H1 (cell line): Measurements from ENCODE around the gene PTPRD. TPM values are rescaled to one million over a fixed set of nuclear protein-coding genes. Genes with fewer than 3 reads are reported as not detected.

Source experiments
- BRCA1 ChIP-seq: IDR thresholded peaks from 2 replicates; pipeline ENCODE4 v1.6.1; 2012; ENCODE audit warnings: low read depth, low read length, improper control_type of control experiment
- EP300 ChIP-seq, 2 experiments: IDR thresholded peaks; 1 replicate in 1 of 2; 2 replicates in 1 of 2; pipeline ENCODE4 v1.6.1; 2011 to 2012; ENCODE audit warnings: low read depth in 2 of 2, low read length in 2 of 2, mild to moderate bottlenecking in 2 of 2, borderline replicate concordance in 1 of 2, inconsistent platforms in 1 of 2, moderate library complexity in 1 of 2
- GTF2F1 ChIP-seq: IDR thresholded peaks from 2 replicates; pipeline ENCODE4 v1.6.1; 2012; ENCODE audit warnings: low read depth, low read length, improper control_type of control experiment, borderline replicate concordance
- MAFK ChIP-seq: IDR thresholded peaks from 2 replicates; pipeline ENCODE4 v1.6.1; 2012; ENCODE audit warnings: low read depth, mild to moderate bottlenecking, improper control_type of control experiment, low read length
- MAX ChIP-seq: IDR thresholded peaks from 2 replicates; pipeline ENCODE4 v1.6.1; 2012; ENCODE audit warnings: inconsistent platforms
- RAD21 ChIP-seq, 2 experiments: IDR thresholded peaks in 1 of 2; conservative IDR thresholded peaks in 1 of 2; 2 replicates each; pipeline ENCODE4 v1.6.1; 2011; ENCODE audit warnings: low read depth in 2 of 2, low read length in 2 of 2, improper control_type of control experiment in 1 of 2, inconsistent platforms in 1 of 2, mild to moderate bottlenecking in 1 of 2, moderate library complexity in 1 of 2
- polyA plus RNA-seq, 7 experiments: library from polyadenylated mRNA; depleted of rRNA in 3 of 7; stranded (reverse) in 5 of 7; unstranded in 2 of 7; fragments of >200 nt in 5 of 7; fragments of 200-250 nt in 2 of 7; gene quantifications; 1 replicate in 5 of 7; 2 replicates in 1 of 7; 4 replicates in 1 of 7; pipeline versions ENCODE4 v1.2.1 to v1.2.3, GENCODE V29; 2011 to 2013; ENCODE audit warnings: missing spikeins in 2 of 7, mixed read lengths in 2 of 7
- total RNA-seq: library from RNA; stranded (reverse); fragmentation: NEBNext Ultra II Directional; extraction: Animal tissue kit (Norgen Biotek cat#: 25700); gene quantifications from 2 replicates; pipeline ENCODE4 v1.2.1, GENCODE V29; 2021
- TF ChIP-seq, protein P1 (sequence below): fragments of 300-600 bp; sonication (generic); IDR thresholded peaks from 2 replicates; pipeline ENCODE4 v1.7.1; 2012; ENCODE audit warnings: low read length, moderate library complexity, mild to moderate bottlenecking, inconsistent platforms; ENCODE audit not compliant: insufficient replicate concordance
- TF ChIP-seq, protein P2 (sequence below), 3 experiments: IDR thresholded peaks; 1 replicate in 2 of 3; 2 replicates in 1 of 3; pipeline versions ENCODE4 v1.5.1 to v1.6.1; 2011; ENCODE audit warnings: low read length in 3 of 3, mild to moderate bottlenecking in 3 of 3, inconsistent platforms in 2 of 3, low read depth in 1 of 3, moderate library complexity in 1 of 3; ENCODE audit not compliant: insufficient read depth in 1 of 3; ENCODE audit errors: control extremely low read depth in 1 of 3

PTPRD gene
- total and polyA plus RNA-seq, 2 of the 8 experiments (the other 6 are each of a cell fraction or from before 2014, with no cell fraction given): 17.2 to 77.0 TPM

- TF ChIP-seq, protein P1, sequence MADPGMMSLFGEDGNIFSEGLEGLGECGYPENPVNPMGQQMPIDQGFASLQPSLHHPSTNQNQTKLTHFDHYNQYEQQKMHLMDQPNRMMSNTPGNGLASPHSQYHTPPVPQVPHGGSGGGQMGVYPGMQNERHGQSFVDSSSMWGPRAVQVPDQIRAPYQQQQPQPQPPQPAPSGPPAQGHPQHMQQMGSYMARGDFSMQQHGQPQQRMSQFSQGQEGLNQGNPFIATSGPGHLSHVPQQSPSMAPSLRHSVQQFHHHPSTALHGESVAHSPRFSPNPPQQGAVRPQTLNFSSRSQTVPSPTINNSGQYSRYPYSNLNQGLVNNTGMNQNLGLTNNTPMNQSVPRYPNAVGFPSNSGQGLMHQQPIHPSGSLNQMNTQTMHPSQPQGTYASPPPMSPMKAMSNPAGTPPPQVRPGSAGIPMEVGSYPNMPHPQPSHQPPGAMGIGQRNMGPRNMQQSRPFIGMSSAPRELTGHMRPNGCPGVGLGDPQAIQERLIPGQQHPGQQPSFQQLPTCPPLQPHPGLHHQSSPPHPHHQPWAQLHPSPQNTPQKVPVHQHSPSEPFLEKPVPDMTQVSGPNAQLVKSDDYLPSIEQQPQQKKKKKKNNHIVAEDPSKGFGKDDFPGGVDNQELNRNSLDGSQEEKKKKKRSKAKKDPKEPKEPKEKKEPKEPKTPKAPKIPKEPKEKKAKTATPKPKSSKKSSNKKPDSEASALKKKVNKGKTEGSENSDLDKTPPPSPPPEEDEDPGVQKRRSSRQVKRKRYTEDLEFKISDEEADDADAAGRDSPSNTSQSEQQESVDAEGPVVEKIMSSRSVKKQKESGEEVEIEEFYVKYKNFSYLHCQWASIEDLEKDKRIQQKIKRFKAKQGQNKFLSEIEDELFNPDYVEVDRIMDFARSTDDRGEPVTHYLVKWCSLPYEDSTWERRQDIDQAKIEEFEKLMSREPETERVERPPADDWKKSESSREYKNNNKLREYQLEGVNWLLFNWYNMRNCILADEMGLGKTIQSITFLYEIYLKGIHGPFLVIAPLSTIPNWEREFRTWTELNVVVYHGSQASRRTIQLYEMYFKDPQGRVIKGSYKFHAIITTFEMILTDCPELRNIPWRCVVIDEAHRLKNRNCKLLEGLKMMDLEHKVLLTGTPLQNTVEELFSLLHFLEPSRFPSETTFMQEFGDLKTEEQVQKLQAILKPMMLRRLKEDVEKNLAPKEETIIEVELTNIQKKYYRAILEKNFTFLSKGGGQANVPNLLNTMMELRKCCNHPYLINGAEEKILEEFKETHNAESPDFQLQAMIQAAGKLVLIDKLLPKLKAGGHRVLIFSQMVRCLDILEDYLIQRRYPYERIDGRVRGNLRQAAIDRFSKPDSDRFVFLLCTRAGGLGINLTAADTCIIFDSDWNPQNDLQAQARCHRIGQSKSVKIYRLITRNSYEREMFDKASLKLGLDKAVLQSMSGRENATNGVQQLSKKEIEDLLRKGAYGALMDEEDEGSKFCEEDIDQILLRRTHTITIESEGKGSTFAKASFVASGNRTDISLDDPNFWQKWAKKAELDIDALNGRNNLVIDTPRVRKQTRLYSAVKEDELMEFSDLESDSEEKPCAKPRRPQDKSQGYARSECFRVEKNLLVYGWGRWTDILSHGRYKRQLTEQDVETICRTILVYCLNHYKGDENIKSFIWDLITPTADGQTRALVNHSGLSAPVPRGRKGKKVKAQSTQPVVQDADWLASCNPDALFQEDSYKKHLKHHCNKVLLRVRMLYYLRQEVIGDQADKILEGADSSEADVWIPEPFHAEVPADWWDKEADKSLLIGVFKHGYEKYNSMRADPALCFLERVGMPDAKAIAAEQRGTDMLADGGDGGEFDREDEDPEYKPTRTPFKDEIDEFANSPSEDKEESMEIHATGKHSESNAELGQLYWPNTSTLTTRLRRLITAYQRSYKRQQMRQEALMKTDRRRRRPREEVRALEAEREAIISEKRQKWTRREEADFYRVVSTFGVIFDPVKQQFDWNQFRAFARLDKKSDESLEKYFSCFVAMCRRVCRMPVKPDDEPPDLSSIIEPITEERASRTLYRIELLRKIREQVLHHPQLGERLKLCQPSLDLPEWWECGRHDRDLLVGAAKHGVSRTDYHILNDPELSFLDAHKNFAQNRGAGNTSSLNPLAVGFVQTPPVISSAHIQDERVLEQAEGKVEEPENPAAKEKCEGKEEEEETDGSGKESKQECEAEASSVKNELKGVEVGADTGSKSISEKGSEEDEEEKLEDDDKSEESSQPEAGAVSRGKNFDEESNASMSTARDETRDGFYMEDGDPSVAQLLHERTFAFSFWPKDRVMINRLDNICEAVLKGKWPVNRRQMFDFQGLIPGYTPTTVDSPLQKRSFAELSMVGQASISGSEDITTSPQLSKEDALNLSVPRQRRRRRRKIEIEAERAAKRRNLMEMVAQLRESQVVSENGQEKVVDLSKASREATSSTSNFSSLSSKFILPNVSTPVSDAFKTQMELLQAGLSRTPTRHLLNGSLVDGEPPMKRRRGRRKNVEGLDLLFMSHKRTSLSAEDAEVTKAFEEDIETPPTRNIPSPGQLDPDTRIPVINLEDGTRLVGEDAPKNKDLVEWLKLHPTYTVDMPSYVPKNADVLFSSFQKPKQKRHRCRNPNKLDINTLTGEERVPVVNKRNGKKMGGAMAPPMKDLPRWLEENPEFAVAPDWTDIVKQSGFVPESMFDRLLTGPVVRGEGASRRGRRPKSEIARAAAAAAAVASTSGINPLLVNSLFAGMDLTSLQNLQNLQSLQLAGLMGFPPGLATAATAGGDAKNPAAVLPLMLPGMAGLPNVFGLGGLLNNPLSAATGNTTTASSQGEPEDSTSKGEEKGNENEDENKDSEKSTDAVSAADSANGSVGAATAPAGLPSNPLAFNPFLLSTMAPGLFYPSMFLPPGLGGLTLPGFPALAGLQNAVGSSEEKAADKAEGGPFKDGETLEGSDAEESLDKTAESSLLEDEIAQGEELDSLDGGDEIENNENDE: no peak
- TF ChIP-seq MAFK (no peak), RAD21 (IDR thresholded peaks at IDR 0.05 in 1 of 2, conservative IDR thresholded peaks at IDR 0.05 in 1 of 2; ENCODE audit: low read depth in 2 of 2, low read length in 2 of 2) (peak; percentile 61 to 69), GTF2F1 (no peak), BRCA1 (no peak), EP300 (IDR thresholded peaks at IDR 0.05; ENCODE audit: borderline replicate concordance in 1 of 2, low read depth in 2 of 2, low read length in 2 of 2) (no peak), MAX (no peak)
- TF ChIP-seq, protein P2, sequence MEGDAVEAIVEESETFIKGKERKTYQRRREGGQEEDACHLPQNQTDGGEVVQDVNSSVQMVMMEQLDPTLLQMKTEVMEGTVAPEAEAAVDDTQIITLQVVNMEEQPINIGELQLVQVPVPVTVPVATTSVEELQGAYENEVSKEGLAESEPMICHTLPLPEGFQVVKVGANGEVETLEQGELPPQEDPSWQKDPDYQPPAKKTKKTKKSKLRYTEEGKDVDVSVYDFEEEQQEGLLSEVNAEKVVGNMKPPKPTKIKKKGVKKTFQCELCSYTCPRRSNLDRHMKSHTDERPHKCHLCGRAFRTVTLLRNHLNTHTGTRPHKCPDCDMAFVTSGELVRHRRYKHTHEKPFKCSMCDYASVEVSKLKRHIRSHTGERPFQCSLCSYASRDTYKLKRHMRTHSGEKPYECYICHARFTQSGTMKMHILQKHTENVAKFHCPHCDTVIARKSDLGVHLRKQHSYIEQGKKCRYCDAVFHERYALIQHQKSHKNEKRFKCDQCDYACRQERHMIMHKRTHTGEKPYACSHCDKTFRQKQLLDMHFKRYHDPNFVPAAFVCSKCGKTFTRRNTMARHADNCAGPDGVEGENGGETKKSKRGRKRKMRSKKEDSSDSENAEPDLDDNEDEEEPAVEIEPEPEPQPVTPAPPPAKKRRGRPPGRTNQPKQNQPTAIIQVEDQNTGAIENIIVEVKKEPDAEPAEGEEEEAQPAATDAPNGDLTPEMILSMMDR (IDR thresholded peaks at IDR 0.05; ENCODE audit: control extremely low read depth in 1 of 3, insufficient read depth in 1 of 3, low read depth in 1 of 3, low read length in 3 of 3): peak in 2 of 3 experiments; percentile 23 to 81; a peak in 3 of 4 replicates
These were observed 1313.7 kb downstream of the PTPRD start (continued) for GRCh38 chr9:9299134-9299533.
